Measurements from ENCODE around the gene RFX2. TPM values are rescaled to one million over a fixed set of nuclear protein-coding genes. Genes with fewer than 3 reads are reported as not detected.

RFX2 gene
- total and polyA plus RNA-seq, 10 of the 15 experiments (the other 5 are each of a cell fraction or from before 2014, with no cell fraction given) = 3.2 to 9.8 (median 4.7) TPM

GRCh38 chr19:6035026-6035425, 75.3 kb downstream of the RFX2 start:
- no peak overlapping the region for H3K27ac ChIP-seq (ENCODE audit: control insufficient read depth, insufficient read depth)
- FAIRE-seq = no peak
- no peaks in the 10 kb centered on the region for H4K20me1 ChIP-seq (ENCODE audit: control insufficient read depth, insufficient read depth)
- no peak overlapping the region for H3K4me3 ChIP-seq
- CTCF ChIA-PET = interaction anchor here (0.7 to 3.1 kb wide), 5 partner anchors 12 to 265 kb away, joined by 3 to 17 read pairs (median 8); no protein-coding TSS in a partner anchor
- SMC1A ChIA-PET (ENCODE audit: uncharacterized antibody, unreplicated experiment) = interaction anchor here (0.9 kb wide), 1 partner anchor 12 kb away, joined by 3 read pairs; no protein-coding TSS in a partner anchor
- H3K9me3 ChIP-seq (replicated peaks; ENCODE audit: control insufficient read depth, insufficient read depth, low read length) = no peaks in the 10 kb centered on the region; the same call in 2 of the 3 replicates
- H3K9ac ChIP-seq (ENCODE audit: control insufficient read depth, insufficient read depth, low read length) = no peak overlapping the region
- no peak overlapping the region for H3K4me2 ChIP-seq (ENCODE audit: control insufficient read depth, insufficient read depth)
- WGBS (ENCODE audit: insufficient coverage, insufficient replicate concordance, low lambda C conversion rate, missing lambda C conversion rate) = 99% methylated on average over 3 of the region's 3 CpGs
- no peaks in the 10 kb centered on the region for H3K79me2 ChIP-seq (ENCODE audit: control insufficient read depth, insufficient read depth, low read length)
- ATAC-seq = no peak
- peaks cover 18% of the 10 kb centered on the region for H3K4me1 ChIP-seq (ENCODE audit: control insufficient read depth, insufficient read depth, low read length)
- POLR2A ChIA-PET = interaction anchor here (0.6 kb wide), 1 partner anchor 1357 kb away, joined by 5 read pairs; no protein-coding TSS in a partner anchor
- in situ Hi-C loops (cut with MboI) = no loop called here
- no peak overlapping the region for H2AFZ ChIP-seq (ENCODE audit: control insufficient read depth, low read depth, low read length)
- H3K36me3 ChIP-seq (ENCODE audit: control insufficient read depth in 2 of 2, insufficient read depth in 2 of 2, low read length in 1 of 2) = no peaks in the 10 kb centered on the region
- no peak for TF ChIP-seq HCFC1 (IDR thresholded peaks at IDR 0.05; ENCODE audit: low read length)
- TF ChIP-seq SKIL (IDR thresholded peaks at IDR 0.05; ENCODE audit: low read depth, poor library complexity, severe bottlenecking) = no peak
- TF ChIP-seq PAX5 (IDR thresholded peaks at IDR 0.05; ENCODE audit: borderline replicate concordance, low read depth, low read length) = no peak
- TF ChIP-seq CBX5 (IDR thresholded peaks at IDR 0.05; ENCODE audit: low read depth) = no peak
- TF ChIP-seq EED (IDR thresholded peaks at IDR 0.05; ENCODE audit: low read depth) = no peak
- TF ChIP-seq PBX3 (IDR thresholded peaks at IDR 0.05; ENCODE audit: insufficient replicate concordance, low read depth, low read length) = no peak
- no peak for TF ChIP-seq NFIC (IDR thresholded peaks at IDR 0.05; ENCODE audit: low read depth, low read length)
- no peak for TF ChIP-seq KAT2A (conservative IDR thresholded peaks at IDR 0.05; ENCODE audit: control insufficient read depth, low read depth, low read length)
- TF ChIP-seq IKZF2 (IDR thresholded peaks at IDR 0.05) = no peak
- TF ChIP-seq BCL11A (IDR thresholded peaks at IDR 0.05; ENCODE audit: low read depth, low read length) = no peak
- TF ChIP-seq ZBTB40 (IDR thresholded peaks at IDR 0.05; ENCODE audit: borderline replicate concordance) = no peak
- no peak for TF ChIP-seq ZZZ3 (IDR thresholded peaks at IDR 0.05; ENCODE audit: control insufficient read depth, insufficient read length, low read depth)
- no peak for TF ChIP-seq RB1 (IDR thresholded peaks at IDR 0.05; ENCODE audit: borderline replicate concordance)
- TF ChIP-seq NR2C1 (IDR thresholded peaks at IDR 0.05) = no peak
- TF ChIP-seq NR2F1 (conservative IDR thresholded peaks at IDR 0.05) = no peak
- no peak for TF ChIP-seq STAT1 (conservative IDR thresholded peaks at IDR 0.05)
- intact Hi-C loops (cut with micrococcal nuclease; ENCODE audit: unreplicated experiment) = no loop called here
- RAD21 ChIA-PET (ENCODE audit: unreplicated experiment) = interaction anchor here (0.9 to 1.0 kb wide), 2 partner anchors 60 to 91 kb away, joined by 3 read pairs; no protein-coding TSS in a partner anchor
- BruUV-seq (replicated peaks) = no TSS peak
- no peak for DNase-seq (ENCODE audit: low read depth, low spot score)
- H3K27me3 ChIP-seq (replicated peaks in 1 of 2; ENCODE audit: control insufficient read depth in 2 of 2, insufficient read depth in 2 of 2, low read length in 1 of 2) = no peaks in the 10 kb centered on the region
